HCT116 (cell line): Measurements from ENCODE around the gene IL17RD. TPM values are rescaled to one million over a fixed set of nuclear protein-coding genes. Genes with fewer than 3 reads are reported as not detected.

Experiments
- ATAC-seq: fragments of 200-7000 bp; cut with Tn5 transposase; 2 replicates; pipeline ENCODE4 v1.9.1; 2020; ENCODE audit warnings: mild to moderate bottlenecking, moderate library complexity
- BruUV-seq: library from RNA; stranded (reverse); fragments of 400-500 nt; replicated peaks from 2 replicates; lab custom pipeline; 2021; lab: Mats Ljungman, UMichigan
- CTCF ChIA-PET: fragments of 300-600 bp; sonication (Branson Sonifier 250); formaldehyde crosslinking; loops from one replicate; lab custom pipeline; 2021; ENCODE audit warnings: antibody characterized with exemption; lab: Charles Lee
- POLR2A ChIA-PET: fragments of 300-600, 350-600 bp; sonication (Branson Sonifier 250); formaldehyde crosslinking; loops from one replicate; lab custom pipeline; 2021; ENCODE audit warnings: antibody characterized with exemption; lab: Charles Lee
- RAD21 ChIA-PET, 2 experiments: fragments of 300-600 bp; sonication (Branson Sonifier 250); formaldehyde crosslinking; loops; one replicate each; lab custom pipeline; 2023; ENCODE audit warnings: low total read pairs in 2 of 2; ENCODE audit not compliant: uncharacterized antibody in 2 of 2, unreplicated experiment in 2 of 2, low non-redundant PET in 1 of 2; lab: Charles Lee
- DNase-seq: peaks from one replicate; pipeline ENCODE4 v3.0.0-alpha.2; 2010; ENCODE audit warnings: low read depth, low spot score
- H2AFZ ChIP-seq: fragments of 200-600 bp; shearing (Covaris generic), sonication (generic); 2 replicates; pipeline ENCODE4 v1.6.1; 2017; ENCODE audit warnings: low read depth, mixed run types, mixed read lengths, antibody characterized with exemption, low read length; ENCODE audit not compliant: poor library complexity, severe bottlenecking
- H3K27ac ChIP-seq: 2 replicates; pipeline ENCODE4 v1.5.1; 2012; ENCODE audit warnings: low read depth, low read length
- H3K27me3 ChIP-seq: fragments of 200-600 bp; sonication (generic); 2 replicates; pipeline ENCODE4 v1.6.1; 2016; ENCODE audit warnings: mixed run types, low read length, mixed read lengths; ENCODE audit not compliant: insufficient read depth
- H3K36me3 ChIP-seq, 2 experiments: fragments of 200-500 bp in 1 of 2; fragments of 200-600 bp in 1 of 2; sonication (Bioruptor generic) in 1 of 2; sonication (generic) in 1 of 2; 2 replicates each; pipeline versions ENCODE4 v1.5.1 to v1.6.1; 2014 to 2016; ENCODE audit warnings: low read length in 2 of 2, inconsistent platforms in 1 of 2, mixed read lengths in 1 of 2, mixed run types in 1 of 2; ENCODE audit not compliant: insufficient read depth in 2 of 2, control insufficient read depth in 1 of 2
- H3K4me1 ChIP-seq, 2 experiments: fragments of 200-600 bp in 1 of 2; sonication (generic) in 1 of 2; 2 replicates each; pipeline versions ENCODE4 v1.5.1 to v1.6.1; 2012 to 2017; ENCODE audit warnings: low read length in 2 of 2, inconsistent platforms in 1 of 2, mild to moderate bottlenecking in 1 of 2, mixed read lengths in 1 of 2, mixed run types in 1 of 2, moderate library complexity in 1 of 2; ENCODE audit not compliant: insufficient read depth in 2 of 2, control insufficient read depth in 1 of 2
- H3K4me2 ChIP-seq: fragments of 200-600 bp; sonication (generic); 2 replicates; pipeline ENCODE4 v1.6.1; 2017; ENCODE audit warnings: mixed run types, low read length, mixed read lengths
- H3K4me3 ChIP-seq, 2 experiments: fragments of 200-600 bp in 1 of 2; sonication (generic) in 1 of 2; replicated peaks in 1 of 2; 2 replicates each; pipeline ENCODE4 v1.5.1; 2011 to 2016; ENCODE audit warnings: low read length in 2 of 2, control low read depth in 1 of 2, low read depth in 1 of 2, mild to moderate bottlenecking in 1 of 2, mixed read lengths in 1 of 2, mixed run types in 1 of 2
- H3K79me2 ChIP-seq: fragments of 200-600 bp; sonication (generic); 2 replicates; pipeline ENCODE4 v1.6.1; 2017; ENCODE audit warnings: mild to moderate bottlenecking, mixed run types, low read length, moderate library complexity, mixed read lengths; ENCODE audit not compliant: insufficient read depth
- H3K9ac ChIP-seq: fragments of 200-600 bp; sonication (generic); 2 replicates; pipeline ENCODE4 v1.6.1; 2016; ENCODE audit warnings: low read length, mixed read lengths
- H3K9me2 ChIP-seq: fragments of 200-600 bp; sonication (generic), shearing (Covaris generic); 2 replicates; pipeline ENCODE4 v1.6.1; 2017; ENCODE audit warnings: mixed run types, mild to moderate bottlenecking, moderate library complexity; ENCODE audit not compliant: insufficient read depth
- H3K9me3 ChIP-seq, 2 experiments: fragments of 200-500 bp in 1 of 2; fragments of 200-600 bp in 1 of 2; sonication (Bioruptor generic) in 1 of 2; sonication (generic) in 1 of 2; 2 replicates each; pipeline ENCODE4 v1.6.1; 2014 to 2017; ENCODE audit warnings: low read length in 2 of 2, mixed read lengths in 2 of 2, inconsistent platforms in 1 of 2, low read depth in 1 of 2, mild to moderate bottlenecking in 1 of 2, mixed run types in 1 of 2, moderate library complexity in 1 of 2; ENCODE audit not compliant: control insufficient read depth in 1 of 2, insufficient read depth in 1 of 2
- H4K20me1 ChIP-seq: fragments of 200-600 bp; sonication (generic), shearing (Covaris generic); 2 replicates; pipeline ENCODE4 v1.6.1; 2017; ENCODE audit warnings: mixed run types, mild to moderate bottlenecking, moderate library complexity; ENCODE audit not compliant: insufficient read depth
- EGR1 ChIP-seq: IDR thresholded peaks from 2 replicates; pipeline ENCODE4 v1.6.1; 2012; ENCODE audit warnings: low read depth
- ELF1 ChIP-seq: IDR thresholded peaks from 2 replicates; pipeline ENCODE4 v1.6.1; 2012; ENCODE audit warnings: low read depth, borderline replicate concordance
- JUND ChIP-seq: IDR thresholded peaks from 2 replicates; pipeline ENCODE4 v1.6.1; 2012
- POLR2AphosphoS5 ChIP-seq: IDR thresholded peaks from 2 replicates; pipeline ENCODE4 v1.6.1; 2011; ENCODE audit warnings: mild to moderate bottlenecking, low read depth, low read length, moderate library complexity
- REST ChIP-seq: IDR thresholded peaks from 2 replicates; pipeline ENCODE4 v1.6.1; 2012; ENCODE audit warnings: low read depth
- SP1 ChIP-seq: IDR thresholded peaks from 2 replicates; pipeline ENCODE4 v1.6.1; 2012; ENCODE audit warnings: low read depth
- SRF ChIP-seq: IDR thresholded peaks from 2 replicates; pipeline ENCODE4 v1.6.1; 2012; ENCODE audit warnings: low read depth
- TCF7L2 ChIP-seq: IDR thresholded peaks from 2 replicates; pipeline ENCODE4 v1.7.0; 2011; ENCODE audit warnings: borderline replicate concordance, inconsistent platforms; ENCODE audit not compliant: insufficient read depth, insufficient read length; ENCODE audit errors: extremely low read depth
- YY1 ChIP-seq: IDR thresholded peaks from 2 replicates; pipeline ENCODE4 v1.6.1; 2011; ENCODE audit warnings: low read length, low read depth, moderate library complexity, mild to moderate bottlenecking; ENCODE audit not compliant: insufficient replicate concordance; ENCODE audit errors: extremely low read depth
- ZBTB33 ChIP-seq: IDR thresholded peaks from 2 replicates; pipeline ENCODE4 v1.6.1; 2011; ENCODE audit warnings: mild to moderate bottlenecking, low read length, moderate library complexity; ENCODE audit not compliant: insufficient replicate concordance; ENCODE audit errors: extremely low read depth
- ZFX ChIP-seq: fragments of 450-650 bp; IDR thresholded peaks from 2 replicates; pipeline ENCODE4 v1.6.1; 2017
- ZNF274 ChIP-seq: fragments of 200-500 bp; sonication (Bioruptor generic); IDR thresholded peaks from 2 replicates; pipeline ENCODE4 v1.6.1; 2014; ENCODE audit warnings: mild to moderate bottlenecking, low read depth, low read length, inconsistent platforms
- intact Hi-C: fragments of 100-400 bp; cut with micrococcal nuclease; formaldehyde crosslinking; loops from 2 replicates; pipeline ENCODE4 v1.10.0; 2022
- total RNA-seq: library from RNA; stranded (reverse); gene quantifications from one replicate; pipeline ENCODE4 v1.2.1, GENCODE V29; 2021; ENCODE audit not compliant: unreplicated experiment
- TF ChIP-seq, protein P1 (sequence below), 3 experiments: fragments of 200-600 bp in 1 of 3; sonication (generic) in 1 of 3; IDR thresholded peaks in 2 of 3; conservative IDR thresholded peaks in 1 of 3; 2 replicates each; pipeline ENCODE4 v1.5.1; 2012 to 2017; ENCODE audit warnings: low read depth in 2 of 3, low read length in 2 of 3, antibody characterized with exemption in 1 of 3, borderline replicate concordance in 1 of 3, control low read depth in 1 of 3, mild to moderate bottlenecking in 1 of 3, mixed read lengths in 1 of 3, mixed run types in 1 of 3, moderate library complexity in 1 of 3; ENCODE audit not compliant: insufficient read depth in 1 of 3

Gene IL17RD
- total RNA-seq, 1 experiment from 2014 or later, result 12.3 TPM

DNA sequence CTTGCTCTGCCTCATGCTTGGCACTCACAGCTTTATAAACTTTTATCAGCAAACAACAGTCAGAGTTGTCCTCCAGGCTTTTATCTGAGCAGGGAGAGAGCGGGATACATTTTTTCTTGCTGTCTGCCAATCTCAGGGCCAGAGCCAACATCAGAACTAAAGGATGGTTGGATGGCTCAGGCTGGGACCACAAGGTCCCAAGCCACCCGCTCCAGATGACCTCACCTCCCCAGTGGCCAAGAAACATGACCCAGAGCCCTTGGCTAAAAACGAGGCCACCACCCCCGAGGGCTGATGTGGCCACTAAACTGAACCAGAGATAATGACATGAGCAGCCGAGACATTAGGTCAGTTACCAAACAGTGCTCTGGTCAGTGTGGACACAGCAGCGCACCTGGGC is 123.5 kb downstream of the IL17RD start:
- no peak overlapping the region for H3K27ac ChIP-seq
- TF ChIP-seq SRF (no peak), ZNF274 (no peak), JUND (no peak), SP1 (no peak), POLR2AphosphoS5 (no peak), ZFX (no peak), ELF1 (no peak), YY1 (no peak), REST (no peak), EGR1 (no peak), ZBTB33 (no peak), TCF7L2 (no peak)
- TF ChIP-seq, protein P1, sequence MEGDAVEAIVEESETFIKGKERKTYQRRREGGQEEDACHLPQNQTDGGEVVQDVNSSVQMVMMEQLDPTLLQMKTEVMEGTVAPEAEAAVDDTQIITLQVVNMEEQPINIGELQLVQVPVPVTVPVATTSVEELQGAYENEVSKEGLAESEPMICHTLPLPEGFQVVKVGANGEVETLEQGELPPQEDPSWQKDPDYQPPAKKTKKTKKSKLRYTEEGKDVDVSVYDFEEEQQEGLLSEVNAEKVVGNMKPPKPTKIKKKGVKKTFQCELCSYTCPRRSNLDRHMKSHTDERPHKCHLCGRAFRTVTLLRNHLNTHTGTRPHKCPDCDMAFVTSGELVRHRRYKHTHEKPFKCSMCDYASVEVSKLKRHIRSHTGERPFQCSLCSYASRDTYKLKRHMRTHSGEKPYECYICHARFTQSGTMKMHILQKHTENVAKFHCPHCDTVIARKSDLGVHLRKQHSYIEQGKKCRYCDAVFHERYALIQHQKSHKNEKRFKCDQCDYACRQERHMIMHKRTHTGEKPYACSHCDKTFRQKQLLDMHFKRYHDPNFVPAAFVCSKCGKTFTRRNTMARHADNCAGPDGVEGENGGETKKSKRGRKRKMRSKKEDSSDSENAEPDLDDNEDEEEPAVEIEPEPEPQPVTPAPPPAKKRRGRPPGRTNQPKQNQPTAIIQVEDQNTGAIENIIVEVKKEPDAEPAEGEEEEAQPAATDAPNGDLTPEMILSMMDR (IDR thresholded peaks at IDR 0.05 in 2 of 3, conservative IDR thresholded peaks at IDR 0.05 in 1 of 3; ENCODE audit: borderline replicate concordance in 1 of 3, insufficient read depth in 1 of 3, low read depth in 2 of 3, low read length in 2 of 3), result no peak
- H3K4me2 ChIP-seq, result no peak overlapping the region
- RAD21 ChIA-PET, result no interaction called here
- ATAC-seq (no peak), DNase-seq (no peak)
- no peaks in the 10 kb centered on the region for H3K9me3 ChIP-seq
- H3K27me3 ChIP-seq, result no peaks in the 10 kb centered on the region
- no peak overlapping the region for H3K9ac ChIP-seq
- no peaks in the 10 kb centered on the region for H3K9me2 ChIP-seq
- no peaks in the 10 kb centered on the region for H3K36me3 ChIP-seq
- peaks cover 30% of the 10 kb centered on the region for H3K79me2 ChIP-seq
- H2AFZ ChIP-seq, result no peak overlapping the region
- H3K4me3 ChIP-seq, result no peak overlapping the region
- POLR2A ChIA-PET, result no interaction called here
- H3K4me1 ChIP-seq, result peaks cover 4 to 12% of the 10 kb centered on the region in 2 experiments; a peak in 2 of 4 replicates
- CTCF ChIA-PET, result no interaction called here
- BruUV-seq, result no TSS peak
- H4K20me1 ChIP-seq, result no peaks in the 10 kb centered on the region
- intact Hi-C loops, result no loop called here
